Mesenchymal stem cell (in vitro differentiated cells and primary cell): ENCODE results near the gene RD3L. TPM values are rescaled to one million over a fixed set of nuclear protein-coding genes. Genes with fewer than 3 reads are reported as not detected.

Experiments
- DNase-seq: peaks from one replicate; pipeline ENCODE4 v3.0.0-alpha.2; 2013
- H2AFZ ChIP-seq: one replicate; pipeline ENCODE4 v1.6.1; 2013; ENCODE audit warnings: low read depth, mild to moderate bottlenecking, control low read depth, inconsistent platforms, low read length, moderate library complexity
- H2AK5ac ChIP-seq: 2 replicates; pipeline ENCODE4 v1.6.1; 2013; ENCODE audit warnings: low read length, moderate library complexity, mild to moderate bottlenecking, inconsistent platforms; ENCODE audit not compliant: severe bottlenecking
- H2BK120ac ChIP-seq: one replicate; pipeline ENCODE4 v1.6.1; 2013; ENCODE audit warnings: low read depth, mild to moderate bottlenecking, inconsistent platforms, low read length, moderate library complexity
- H2BK12ac ChIP-seq, 2 experiments: one replicate each; pipeline ENCODE4 v1.6.1; 2013; ENCODE audit warnings: inconsistent platforms in 2 of 2, low read length in 2 of 2, mild to moderate bottlenecking in 2 of 2, moderate library complexity in 2 of 2, control low read depth in 1 of 2
- H2BK15ac ChIP-seq: one replicate; pipeline ENCODE4 v1.6.1; 2013; ENCODE audit warnings: mild to moderate bottlenecking, low read depth, inconsistent platforms; ENCODE audit not compliant: poor library complexity, severe bottlenecking
- H2BK5ac ChIP-seq: 2 replicates; pipeline ENCODE4 v1.6.1; 2013; ENCODE audit warnings: low read depth, mild to moderate bottlenecking, low read length, control low read depth, inconsistent platforms; ENCODE audit not compliant: poor library complexity, severe bottlenecking
- H3K14ac ChIP-seq, 2 experiments: one replicate each; pipeline ENCODE4 v1.6.1; 2013; ENCODE audit warnings: inconsistent platforms in 2 of 2, low read length in 2 of 2, control low read depth in 1 of 2, mild to moderate bottlenecking in 1 of 2, moderate library complexity in 1 of 2
- H3K18ac ChIP-seq, 2 experiments: one replicate each; pipeline ENCODE4 v1.6.1; 2013; ENCODE audit warnings: inconsistent platforms in 2 of 2, low read length in 2 of 2, control low read depth in 1 of 2, low read depth in 1 of 2, mild to moderate bottlenecking in 1 of 2
- H3K23ac ChIP-seq, 2 experiments: one replicate each; pipeline ENCODE4 v1.6.1; 2013; ENCODE audit warnings: inconsistent platforms in 2 of 2, low read length in 2 of 2, mild to moderate bottlenecking in 2 of 2, moderate library complexity in 2 of 2, control low read depth in 1 of 2
- H3K27ac ChIP-seq: 2 replicates; pipeline ENCODE4 v1.5.1; 2013; ENCODE audit warnings: mild to moderate bottlenecking, moderate library complexity, low read length, control low read depth, inconsistent platforms; ENCODE audit not compliant: poor library complexity, severe bottlenecking
- H3K27me3 ChIP-seq, 2 experiments: 2 replicates each; pipeline versions ENCODE4 v1.6.1 to v1.7.0; 2013; ENCODE audit warnings: low read length in 2 of 2, mild to moderate bottlenecking in 2 of 2, moderate library complexity in 2 of 2, control low read depth in 1 of 2, inconsistent platforms in 1 of 2; ENCODE audit not compliant: control insufficient read depth in 1 of 2, insufficient read depth in 1 of 2
- H3K36me3 ChIP-seq, 2 experiments: 2 replicates each; pipeline versions ENCODE4 v1.6.1 to v1.7.0; 2013; ENCODE audit warnings: low read length in 2 of 2, control low read depth in 1 of 2, inconsistent platforms in 1 of 2, low read depth in 1 of 2, mild to moderate bottlenecking in 1 of 2; ENCODE audit not compliant: insufficient read depth in 2 of 2, control insufficient read depth in 1 of 2
- H3K4ac ChIP-seq, 2 experiments: one replicate each; pipeline ENCODE4 v1.6.1; 2013; ENCODE audit warnings: inconsistent platforms in 2 of 2, low read length in 2 of 2, mild to moderate bottlenecking in 2 of 2, moderate library complexity in 2 of 2, control low read depth in 1 of 2, low read depth in 1 of 2
- H3K4me1 ChIP-seq: 2 replicates; pipeline ENCODE4 v1.6.1; 2013; ENCODE audit warnings: low read depth, low read length, control low read depth; ENCODE audit not compliant: control insufficient read depth, insufficient read depth
- H3K4me2 ChIP-seq: 2 replicates; pipeline ENCODE4 v1.6.1; 2013; ENCODE audit warnings: low read length, mild to moderate bottlenecking, inconsistent platforms; ENCODE audit not compliant: poor library complexity, severe bottlenecking
- H3K4me3 ChIP-seq, 2 experiments: 2 replicates each; pipeline versions ENCODE4 v1.5.1 to v1.7.0; 2013; ENCODE audit warnings: low read length in 2 of 2, mild to moderate bottlenecking in 2 of 2, control low read depth in 1 of 2, low read depth in 1 of 2; ENCODE audit not compliant: insufficient read depth in 1 of 2
- H3K79me1 ChIP-seq: replicated peaks from 2 replicates; pipeline ENCODE4 v1.6.1; 2013; ENCODE audit warnings: mild to moderate bottlenecking, control low read depth, low read length, inconsistent platforms; ENCODE audit not compliant: poor library complexity, severe bottlenecking
- H3K9ac ChIP-seq: 2 replicates; pipeline ENCODE4 v1.7.0; 2013; ENCODE audit warnings: mild to moderate bottlenecking, low read length, moderate library complexity
- H3K9me3 ChIP-seq: 2 replicates; pipeline ENCODE4 v1.7.0; 2013; ENCODE audit warnings: mild to moderate bottlenecking, low read length; ENCODE audit not compliant: control insufficient read depth
- H4K8ac ChIP-seq: one replicate; pipeline ENCODE4 v1.6.1; 2013; ENCODE audit warnings: inconsistent platforms, mild to moderate bottlenecking, low read length, moderate library complexity
- H4K91ac ChIP-seq: one replicate; pipeline ENCODE4 v1.6.1; 2013; ENCODE audit warnings: mild to moderate bottlenecking, low read length, inconsistent platforms
- WGBS: methylation state at CpG from one replicate; pipeline ENCODE4 v1.1.7; 2013; ENCODE audit warnings: mixed read lengths; 5-methylcytosine and 5-hydroxymethylcytosine counted together
- polyA plus RNA-seq, 2 experiments: library from polyadenylated mRNA; stranded (reverse); fragments of 200-250 nt; gene quantifications; one replicate each; pipeline ENCODE4 v1.2.3, GENCODE V29; 2013

RD3L gene
- not detected for polyA plus RNA-seq (2013, experiment 1 of 2)
- not detected for polyA plus RNA-seq (2013, experiment 2 of 2)

GRCh38 chr14:103941973-103942736 lies at the start of gene RD3L:
TSS of gene RD3L (minus strand) at chr14:103942529. CDS start at chr14:103941695, 834 bp downstream.
- H3K27me3 ChIP-seq: peaks cover 4 to 42% of the 10 kb centered on the region in 2 experiments
- WGBS: 80% methylated on average over 11 of the region's 14 CpGs
- H3K9ac ChIP-seq: no peak within 1 kb of the TSS
- H2BK120ac ChIP-seq: no peak within 1 kb of the TSS
- H3K23ac ChIP-seq: no peak within 1 kb of the TSS
- no peak within 1 kb of the TSS for H3K4me2 ChIP-seq
- no peak within 1 kb of the TSS for H3K14ac ChIP-seq
- no peak within 1 kb of the TSS for H3K18ac ChIP-seq
- H2AFZ ChIP-seq: no peak within 1 kb of the TSS
- H3K27ac ChIP-seq: no peak within 1 kb of the TSS
- H4K8ac ChIP-seq: no peak within 1 kb of the TSS
- no peak within 1 kb of the TSS for H2BK12ac ChIP-seq
- no peak within 1 kb of the TSS for H3K4me3 ChIP-seq
- no peaks in the 10 kb centered on the region for H3K36me3 ChIP-seq
- no peak for DNase-seq
- no peak within 1 kb of the TSS for H3K4ac ChIP-seq
- H3K4me1 ChIP-seq: no peaks in the 10 kb centered on the region
- no peak within 1 kb of the TSS for H2AK5ac ChIP-seq
- H4K91ac ChIP-seq: no peak within 1 kb of the TSS
- no peaks in the 10 kb centered on the region for H3K79me1 ChIP-seq
- H2BK15ac ChIP-seq: no peak within 1 kb of the TSS
- no peak within 1 kb of the TSS for H2BK5ac ChIP-seq
- H3K9me3 ChIP-seq: peaks cover 5% of the 10 kb centered on the region

DNA sequence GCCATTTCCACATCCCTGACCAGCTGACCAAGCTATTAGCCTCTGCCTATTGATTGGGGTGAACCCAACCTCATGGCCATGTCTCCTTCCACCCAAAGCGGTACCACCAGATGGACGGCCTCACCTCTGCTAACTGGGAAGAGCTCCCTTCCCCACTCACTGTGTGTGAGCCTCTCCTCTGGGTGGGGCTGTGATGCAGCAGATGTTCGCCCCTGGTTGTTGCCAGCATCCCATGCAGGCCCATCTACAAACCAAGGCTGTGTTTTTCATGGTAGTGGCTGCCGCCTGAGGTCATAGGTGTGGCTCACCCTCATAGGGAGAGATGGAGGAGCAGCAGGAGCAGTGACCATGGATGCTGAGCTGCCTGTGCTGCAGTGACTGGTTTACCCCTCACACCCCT lies 47.6 kb upstream of the RD3L start:
- no peak overlapping the region for H3K27ac ChIP-seq

DNA sequence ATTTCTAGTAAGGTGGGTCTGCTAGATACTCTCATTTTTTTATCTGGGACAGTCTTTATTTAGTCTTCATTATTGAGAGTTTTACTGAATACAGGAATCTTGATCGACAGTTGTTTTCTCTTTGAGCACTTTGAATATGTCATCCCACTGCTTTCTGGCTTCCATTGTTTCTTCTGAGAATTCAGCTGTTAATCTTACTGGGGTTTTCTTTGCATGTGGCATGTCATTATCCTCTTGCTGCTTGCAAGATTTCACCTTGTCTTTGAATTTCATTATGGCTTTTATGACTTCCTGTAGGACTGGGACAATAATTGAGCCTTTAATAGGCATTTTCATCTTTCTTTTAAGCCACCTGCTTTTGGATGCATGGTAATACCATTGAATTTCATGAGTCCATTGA lies 46.7 kb upstream of the RD3L start:
- Histone ChIP-seq H2BK12ac (no peak overlapping the region), H2AK5ac (no peak overlapping the region), H3K9ac (no peak overlapping the region), H3K36me3 (no peaks in the 10 kb centered on the region), H3K27ac (no peak overlapping the region), H3K23ac (no peak overlapping the region), H4K8ac (no peak overlapping the region), H4K91ac (no peak overlapping the region), H2BK15ac (no peak overlapping the region), H3K14ac (no peak overlapping the region), H3K9me3 (peaks cover 27% of the 10 kb centered on the region), H3K4ac (no peak overlapping the region), H3K27me3 (peaks cover 8 to 52% of the 10 kb centered on the region in 2 experiments), H3K18ac (no peak overlapping the region), H3K79me1 (no peaks in the 10 kb centered on the region), H2BK5ac (no peak overlapping the region), H3K4me2 (no peak overlapping the region), H2AFZ (no peak overlapping the region), H3K4me1 (no peaks in the 10 kb centered on the region), H3K4me3 (no peak overlapping the region), H2BK120ac (no peak overlapping the region)
- DNase-seq: no peak
- WGBS: no CpG with 5 or more reads among the region's 1 CpG

More for the DNA sequence above, 47.6 kb upstream of the RD3L start:
- H3K9ac ChIP-seq: no peak overlapping the region
- H3K4me2 ChIP-seq: no peak overlapping the region
- no peak overlapping the region for H2BK120ac ChIP-seq
- H3K4ac ChIP-seq: no peak overlapping the region
- H3K27me3 ChIP-seq: peaks cover 8 to 54% of the 10 kb centered on the region in 2 experiments
- H3K14ac ChIP-seq: no peak overlapping the region
- no peak overlapping the region for H3K18ac ChIP-seq
- H2BK15ac ChIP-seq: no peak overlapping the region
- no peak overlapping the region for H2BK12ac ChIP-seq
- no peak overlapping the region for H4K91ac ChIP-seq
- WGBS: 88% methylated on average over 3 of the region's 4 CpGs
- peaks cover 27% of the 10 kb centered on the region for H3K9me3 ChIP-seq
- no peak overlapping the region for H3K4me3 ChIP-seq
- no peak overlapping the region for H2BK5ac ChIP-seq
- H2AK5ac ChIP-seq: no peak overlapping the region
- no peak overlapping the region for H2AFZ ChIP-seq
- no peaks in the 10 kb centered on the region for H3K36me3 ChIP-seq
- H4K8ac ChIP-seq: no peak overlapping the region
- no peaks in the 10 kb centered on the region for H3K79me1 ChIP-seq
- no peak for DNase-seq
- H3K23ac ChIP-seq: no peak overlapping the region
- H3K4me1 ChIP-seq: no peaks in the 10 kb centered on the region

DNA sequence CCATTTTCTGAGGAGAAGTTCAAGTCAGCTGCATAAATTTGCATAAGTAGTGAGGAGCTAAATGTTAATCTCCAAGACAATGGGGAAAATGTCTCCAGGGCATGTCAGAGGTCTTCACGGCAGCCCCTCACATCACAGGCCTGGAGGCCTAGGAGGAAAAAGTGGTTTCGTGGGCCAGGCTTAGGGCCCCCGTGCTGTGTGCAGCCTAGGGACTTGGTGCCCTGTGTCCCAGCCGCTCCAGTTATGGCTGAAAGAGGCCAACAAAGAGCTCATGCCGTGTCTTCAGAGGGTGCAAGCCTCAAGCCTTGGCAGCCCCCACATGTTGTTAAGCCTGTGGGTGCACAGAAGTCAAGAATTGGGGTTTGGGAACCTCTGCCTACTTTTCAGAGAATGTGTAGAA lies 41.9 kb upstream of the RD3L start:
- Histone ChIP-seq H3K23ac (no peak overlapping the region), H3K27ac (no peak overlapping the region), H3K18ac (no peak overlapping the region), H3K4ac (no peak overlapping the region), H2BK5ac (no peak overlapping the region), H2AFZ (no peak overlapping the region), H2AK5ac (no peak overlapping the region), H3K9ac (no peak overlapping the region), H3K36me3 (no peaks in the 10 kb centered on the region), H2BK120ac (no peak overlapping the region), H3K4me3 (no peak overlapping the region), H4K91ac (no peak overlapping the region), H3K4me2 (no peak overlapping the region), H3K4me1 (no peaks in the 10 kb centered on the region), H4K8ac (no peak overlapping the region), H3K79me1 (no peaks in the 10 kb centered on the region), H2BK15ac (no peak overlapping the region), H3K14ac (no peak overlapping the region), H2BK12ac (no peak overlapping the region), H3K9me3 (peaks cover 17% of the 10 kb centered on the region), H3K27me3 (peaks cover 4 to 33% of the 10 kb centered on the region in 2 experiments)
- no peak for DNase-seq
- WGBS: 73% methylated on average over 5 of the region's 5 CpGs
